ENCODE measurements around the gene LIPH. TPM values are rescaled to one million over a fixed set of nuclear protein-coding genes. Genes with fewer than 3 reads are reported as not detected.
"Not testable (repeated sequence)": the region's sequence is repeated elsewhere in the genome, so short reads cannot be mapped to it uniquely, and the experiment has no call there.

The LIPH gene
- total RNA-seq, 2 donors from 2014 or later = 2.0 to 4.5 TPM

GRCh38 chr3:185479373-185479945, 72.9 kb downstream of the LIPH start:
- DNase-seq (ENCODE audit: low spot score) (no peak), ATAC-seq (ENCODE audit: insufficient number of reproducible peaks, low FRiP score, low read depth) (no peak)
- no peak overlapping the region for H3K4me3 ChIP-seq
- peaks cover 11% of the 10 kb centered on the region for H3K36me3 ChIP-seq
- no peaks in the 10 kb centered on the region for H3K4me1 ChIP-seq (ENCODE audit: control insufficient read depth in 1 of 2, low read depth in 2 of 2)
- H3K27me3 ChIP-seq (replicated peaks; ENCODE audit: insufficient read depth) = no peaks in the 10 kb centered on the region
- TF ChIP-seq CTCF (IDR thresholded peaks at IDR 0.05) = no peak
- H3K27ac ChIP-seq = no peak overlapping the region
- no peaks in the 10 kb centered on the region for H3K9me3 ChIP-seq

- no peak overlapping the region for H3K4me3 ChIP-seq
- peaks cover 27% of the 10 kb centered on the region for H3K36me3 ChIP-seq
- H3K27me3 ChIP-seq (replicated peaks; ENCODE audit: insufficient read depth) = no peaks in the 10 kb centered on the region
- H3K9me3 ChIP-seq = no peaks in the 10 kb centered on the region
- DNase-seq (ENCODE audit: low spot score) (no peak), ATAC-seq (ENCODE audit: insufficient number of reproducible peaks, low FRiP score, low read depth) (no peak)
- no peak for TF ChIP-seq CTCF (IDR thresholded peaks at IDR 0.05)
- H3K4me1 ChIP-seq (ENCODE audit: control insufficient read depth in 1 of 2, low read depth in 2 of 2) = no peaks in the 10 kb centered on the region
- H3K27ac ChIP-seq = no peak overlapping the region
Measured at GRCh38 chr3:185477316-185477715, 75.1 kb downstream of the LIPH start.

GRCh38 chr3:185474922-185475321, 77.5 kb downstream of the LIPH start:
- H3K4me1 ChIP-seq (ENCODE audit: control insufficient read depth in 1 of 2, low read depth in 2 of 2); H3K9me3 ChIP-seq; H3K27ac ChIP-seq; H3K27me3 ChIP-seq (replicated peaks; ENCODE audit: insufficient read depth); H3K4me3 ChIP-seq; DNase-seq (ENCODE audit: low spot score); ATAC-seq (ENCODE audit: insufficient number of reproducible peaks, low FRiP score, low read depth): not testable (repeated sequence)
- H3K36me3 ChIP-seq = peaks cover 23% of the 10 kb centered on the region

DNA sequence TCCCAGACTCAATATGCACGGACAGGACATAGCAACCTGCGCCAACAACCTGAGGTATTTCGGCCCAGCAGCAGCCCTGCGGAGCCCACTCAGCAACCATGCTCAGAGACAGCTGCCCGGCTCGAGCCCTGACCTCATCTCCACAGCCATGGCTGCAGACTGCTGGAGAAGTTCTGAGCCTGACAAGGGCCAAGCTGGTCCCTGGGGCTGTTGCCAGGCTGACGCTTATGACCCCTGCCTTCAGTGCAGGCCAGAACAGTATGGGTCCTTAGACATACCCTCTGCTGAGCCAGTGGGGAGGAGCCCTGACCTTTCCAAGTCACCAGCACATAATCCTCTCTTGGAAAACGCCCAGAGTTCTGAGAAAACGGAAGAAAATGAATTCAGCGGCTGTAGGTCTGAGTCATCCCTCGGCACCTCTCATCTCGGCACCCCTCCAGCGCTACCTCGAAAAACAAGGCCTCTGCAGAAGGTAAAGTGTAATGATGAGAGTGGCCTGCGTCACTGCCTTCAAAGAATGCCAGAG, 79.0 kb downstream of the LIPH start:
- no peaks in the 10 kb centered on the region for H3K27me3 ChIP-seq (replicated peaks; ENCODE audit: insufficient read depth)
- H3K4me1 ChIP-seq (ENCODE audit: control insufficient read depth in 1 of 2, low read depth in 2 of 2) = no peaks in the 10 kb centered on the region
- H3K27ac ChIP-seq = no peak overlapping the region
- peaks cover 26% of the 10 kb centered on the region for H3K36me3 ChIP-seq
- TF ChIP-seq CTCF (IDR thresholded peaks at IDR 0.05) = no peak
- H3K9me3 ChIP-seq = no peaks in the 10 kb centered on the region
- no peak for ATAC-seq (ENCODE audit: insufficient number of reproducible peaks, low FRiP score, low read depth)
- DNase-seq (ENCODE audit: low spot score) = no peak
- no peak overlapping the region for H3K4me3 ChIP-seq

- no peak for DNase-seq (ENCODE audit: low spot score)
- H3K36me3 ChIP-seq = peaks cover 42% of the 10 kb centered on the region
Measured at GRCh38 chr3:185470323-185470722, 82.1 kb downstream of the LIPH start.

More at GRCh38 chr3:185470323-185470722, 82.1 kb downstream of the LIPH start:
- Histone ChIP-seq H3K27ac (no peak overlapping the region), H3K4me3 (no peak overlapping the region), H3K9me3 (no peaks in the 10 kb centered on the region), H3K4me1 (ENCODE audit: control insufficient read depth in 1 of 2, low read depth in 2 of 2) (no peaks in the 10 kb centered on the region), H3K27me3 (replicated peaks; ENCODE audit: insufficient read depth) (no peaks in the 10 kb centered on the region)
- no peak for ATAC-seq (ENCODE audit: insufficient number of reproducible peaks, low FRiP score, low read depth)
- no peak for TF ChIP-seq CTCF (IDR thresholded peaks at IDR 0.05)

Data from thoracic aorta (tissue), 2 donors.